Measurements from ENCODE around the gene RTL10. TPM values are rescaled to one million over a fixed set of nuclear protein-coding genes. Genes with fewer than 3 reads are reported as not detected.

The RTL10 gene
- total RNA-seq, 1 experiment from 2014 or later = 24.4 TPM

DNA sequence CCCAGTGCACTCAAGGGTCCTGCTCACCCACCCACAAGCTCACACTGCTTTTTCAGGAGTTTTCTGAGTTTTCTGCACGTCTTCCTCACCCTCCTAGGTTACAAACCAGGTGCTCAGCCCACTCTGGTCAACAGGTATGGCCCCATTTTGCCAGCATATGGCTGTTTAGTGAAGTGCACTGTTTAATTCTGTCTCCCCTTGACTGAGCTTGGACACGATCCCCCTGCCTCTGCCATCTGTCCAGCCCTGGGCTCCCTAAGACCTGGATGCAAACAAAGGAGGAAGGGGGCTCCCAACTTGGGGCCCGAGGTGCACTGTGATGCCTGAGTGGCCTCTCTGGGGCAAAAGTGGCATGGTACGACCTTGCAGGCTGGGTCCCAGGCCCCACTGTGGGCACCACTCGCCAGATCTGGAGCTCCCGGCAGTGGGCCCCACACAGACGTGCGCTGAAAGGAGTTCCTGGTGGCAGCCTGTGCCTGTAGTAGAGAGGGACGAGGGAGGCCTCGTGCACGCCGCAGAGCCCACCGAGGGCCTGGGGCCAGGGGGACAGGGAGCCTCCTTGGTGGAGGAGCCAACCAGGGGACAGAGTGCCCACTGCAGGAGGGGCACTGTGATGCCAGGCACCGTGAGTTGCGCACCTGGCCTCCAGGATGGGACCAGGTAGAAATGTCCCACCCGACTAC, 49.6 kb upstream of the RTL10 start:
- Histone ChIP-seq H3K4ac (ENCODE audit: low read depth, low read length) (no peak overlapping the region), H4K8ac (replicated peaks; ENCODE audit: insufficient read length, low read depth, low read length) (no peak overlapping the region), H3K9ac (ENCODE audit: extremely low read depth, insufficient read length, low read length) (no peak overlapping the region), H3K4me1 (ENCODE audit: insufficient read depth, low read length) (no peaks in the 10 kb centered on the region; the same call in 1 of the 2 replicates), H3K79me2 (ENCODE audit: insufficient read depth, low read length) (no peaks in the 10 kb centered on the region), H2BK5ac (ENCODE audit: insufficient read length, low read length) (no peak overlapping the region), H3K23me2 (ENCODE audit: insufficient read length, low read depth, low read length, poor library complexity, severe bottlenecking) (no peaks in the 10 kb centered on the region), H3K23ac (ENCODE audit: insufficient read length, low read depth, low read length) (no peak overlapping the region), H4K20me1 (ENCODE audit: control insufficient read depth, insufficient read depth, insufficient read length) (no peaks in the 10 kb centered on the region), H4K5ac (ENCODE audit: insufficient read length, low read depth, low read length) (no peak overlapping the region), H3K27ac (ENCODE audit: insufficient read length, low read depth, low read length) (no peak overlapping the region), H2BK120ac (ENCODE audit: low read depth, low read length, poor library complexity, severe bottlenecking) (no peak overlapping the region), H3K18ac (ENCODE audit: insufficient read length, low read depth, low read length) (no peak overlapping the region), H3K4me2 (ENCODE audit: insufficient read depth, insufficient read length, low read length) (no peak overlapping the region), H2BK15ac (ENCODE audit: low read depth, low read length) (no peak overlapping the region), H2AK5ac (ENCODE audit: insufficient read length, low read length) (no peak overlapping the region), H3T11ph (ENCODE audit: low read length) (no peak overlapping the region), H3K14ac (ENCODE audit: insufficient read depth, low read length) (no peak overlapping the region; the same call in 1 of the 2 replicates), H3K9me3 (ENCODE audit: control insufficient read depth, low read depth, low read length) (no peaks in the 10 kb centered on the region), H4K91ac (ENCODE audit: insufficient read length, low read depth, low read length) (no peak overlapping the region), H3K56ac (ENCODE audit: insufficient read length, low read depth, low read length) (no peak overlapping the region), H2AFZ (ENCODE audit: low read length) (no peak overlapping the region), H3K79me1 (ENCODE audit: insufficient read depth, low read depth, low read length, poor library complexity, severe bottlenecking) (no peaks in the 10 kb centered on the region), H2BK12ac (ENCODE audit: insufficient read length, low read depth, low read length) (no peak overlapping the region), H2BK20ac (ENCODE audit: low read depth, low read length, poor library complexity, severe bottlenecking) (no peak overlapping the region), H3K27me3 (ENCODE audit: insufficient read depth, low read length) (no peaks in the 10 kb centered on the region)
- Mint-ChIP-seq H3K27ac (peak overlapping the region in 1 of 3 experiments; percentile 73; a peak in 1 of 7 replicates), H3K4me1 (peaks cover 10 to 18% of the 10 kb centered on the region in 2 experiments), H3K9me3 (no peaks in the 10 kb centered on the region; a peak in 1 of 5 replicates), H3K36me3 (ENCODE audit: insufficient read depth in 1 of 3, low read depth in 3 of 3) (no peaks in the 10 kb centered on the region; a peak in 1 of 7 replicates), H3K27me3 (ENCODE audit: low read depth) (no peaks in the 10 kb centered on the region; the same call in 1 of the 2 replicates), H3K4me3 (no peak overlapping the region)
- WGBS (ENCODE audit: extremely low coverage, insufficient read length, low lambda C conversion rate) = no CpG with 5 or more reads among the region's 16 CpGs
- TF ChIP-seq, protein P1, sequence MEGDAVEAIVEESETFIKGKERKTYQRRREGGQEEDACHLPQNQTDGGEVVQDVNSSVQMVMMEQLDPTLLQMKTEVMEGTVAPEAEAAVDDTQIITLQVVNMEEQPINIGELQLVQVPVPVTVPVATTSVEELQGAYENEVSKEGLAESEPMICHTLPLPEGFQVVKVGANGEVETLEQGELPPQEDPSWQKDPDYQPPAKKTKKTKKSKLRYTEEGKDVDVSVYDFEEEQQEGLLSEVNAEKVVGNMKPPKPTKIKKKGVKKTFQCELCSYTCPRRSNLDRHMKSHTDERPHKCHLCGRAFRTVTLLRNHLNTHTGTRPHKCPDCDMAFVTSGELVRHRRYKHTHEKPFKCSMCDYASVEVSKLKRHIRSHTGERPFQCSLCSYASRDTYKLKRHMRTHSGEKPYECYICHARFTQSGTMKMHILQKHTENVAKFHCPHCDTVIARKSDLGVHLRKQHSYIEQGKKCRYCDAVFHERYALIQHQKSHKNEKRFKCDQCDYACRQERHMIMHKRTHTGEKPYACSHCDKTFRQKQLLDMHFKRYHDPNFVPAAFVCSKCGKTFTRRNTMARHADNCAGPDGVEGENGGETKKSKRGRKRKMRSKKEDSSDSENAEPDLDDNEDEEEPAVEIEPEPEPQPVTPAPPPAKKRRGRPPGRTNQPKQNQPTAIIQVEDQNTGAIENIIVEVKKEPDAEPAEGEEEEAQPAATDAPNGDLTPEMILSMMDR (conservative IDR thresholded peaks at IDR 0.05) = no peak
- DNase-seq = no peak

All from H9 (cell line).